C4-2B (cell line): Measurements from ENCODE around the gene RRAD.

Source experiments
- H3K27ac ChIP-seq: fragments of 450-650 bp; 2 replicates; pipeline ENCODE4 v1.5.1; 2017
- CTCF ChIP-seq: fragments of 450-650 bp; conservative IDR thresholded peaks from 2 replicates; pipeline ENCODE4 v1.5.1; 2017; ENCODE audit warnings: mild to moderate bottlenecking
- ZFX ChIP-seq: fragments of 450-650 bp; IDR thresholded peaks from 2 replicates; pipeline ENCODE4 v1.6.1; 2017

RRAD gene

GRCh38 chr16:66871840-66872239 is 53.5 kb downstream of the RRAD start:
- TF ChIP-seq CTCF, result no peak
- TF ChIP-seq ZFX, result no peak
- no peak overlapping the region for H3K27ac ChIP-seq
